GM12874 (cell line): ENCODE results near the gene IMP3.

Experiments used
- TF ChIP-seq, protein P1 (sequence below): IDR thresholded peaks from 2 replicates; pipeline ENCODE4 v1.5.1; 2011; ENCODE audit warnings: low read depth, mild to moderate bottlenecking, control low read depth, low read length, moderate library complexity; ENCODE audit not compliant: insufficient read depth

The IMP3 gene

DNA sequence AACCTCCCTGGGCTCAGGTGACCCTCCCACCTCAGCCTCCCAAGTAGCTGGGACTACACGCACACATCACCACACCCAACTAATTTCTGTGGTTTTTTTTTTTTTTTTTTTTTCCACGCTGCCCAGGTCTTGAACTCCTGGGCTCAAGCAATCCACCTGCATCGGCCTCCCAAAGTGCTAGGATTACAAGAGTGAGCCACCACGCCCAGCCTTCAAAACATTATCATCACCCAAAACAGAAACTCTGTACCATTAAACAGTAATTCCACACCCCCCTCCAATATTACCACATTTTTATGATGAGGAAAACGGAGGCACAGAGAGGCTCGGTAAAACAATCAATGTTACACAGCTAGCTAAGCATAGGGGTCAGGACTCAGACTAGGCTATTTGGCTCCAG lies 4.0 kb downstream of the IMP3 start:
- TF ChIP-seq, protein P1, sequence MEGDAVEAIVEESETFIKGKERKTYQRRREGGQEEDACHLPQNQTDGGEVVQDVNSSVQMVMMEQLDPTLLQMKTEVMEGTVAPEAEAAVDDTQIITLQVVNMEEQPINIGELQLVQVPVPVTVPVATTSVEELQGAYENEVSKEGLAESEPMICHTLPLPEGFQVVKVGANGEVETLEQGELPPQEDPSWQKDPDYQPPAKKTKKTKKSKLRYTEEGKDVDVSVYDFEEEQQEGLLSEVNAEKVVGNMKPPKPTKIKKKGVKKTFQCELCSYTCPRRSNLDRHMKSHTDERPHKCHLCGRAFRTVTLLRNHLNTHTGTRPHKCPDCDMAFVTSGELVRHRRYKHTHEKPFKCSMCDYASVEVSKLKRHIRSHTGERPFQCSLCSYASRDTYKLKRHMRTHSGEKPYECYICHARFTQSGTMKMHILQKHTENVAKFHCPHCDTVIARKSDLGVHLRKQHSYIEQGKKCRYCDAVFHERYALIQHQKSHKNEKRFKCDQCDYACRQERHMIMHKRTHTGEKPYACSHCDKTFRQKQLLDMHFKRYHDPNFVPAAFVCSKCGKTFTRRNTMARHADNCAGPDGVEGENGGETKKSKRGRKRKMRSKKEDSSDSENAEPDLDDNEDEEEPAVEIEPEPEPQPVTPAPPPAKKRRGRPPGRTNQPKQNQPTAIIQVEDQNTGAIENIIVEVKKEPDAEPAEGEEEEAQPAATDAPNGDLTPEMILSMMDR: no peak

DNA sequence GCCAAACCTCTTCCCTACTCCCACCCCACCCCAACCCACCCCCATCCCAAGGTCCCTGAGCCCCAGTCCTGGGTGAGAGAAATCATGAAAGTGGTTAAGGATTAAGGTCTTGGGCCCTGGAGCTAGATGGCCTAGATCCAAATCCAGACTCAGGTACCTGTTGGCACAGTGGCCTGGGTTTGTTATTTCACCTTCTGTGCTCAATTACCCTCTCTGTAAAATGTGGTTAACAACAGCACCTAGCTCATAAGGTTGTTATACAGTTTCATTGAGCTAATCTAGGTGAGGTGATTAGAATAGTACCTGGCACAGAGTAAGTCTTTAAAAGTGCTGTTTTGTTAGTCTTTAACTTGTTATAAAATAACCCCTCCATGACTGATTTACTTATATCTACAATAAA lies 8.1 kb downstream of the IMP3 start:
- TF ChIP-seq, protein P1: no peak

DNA sequence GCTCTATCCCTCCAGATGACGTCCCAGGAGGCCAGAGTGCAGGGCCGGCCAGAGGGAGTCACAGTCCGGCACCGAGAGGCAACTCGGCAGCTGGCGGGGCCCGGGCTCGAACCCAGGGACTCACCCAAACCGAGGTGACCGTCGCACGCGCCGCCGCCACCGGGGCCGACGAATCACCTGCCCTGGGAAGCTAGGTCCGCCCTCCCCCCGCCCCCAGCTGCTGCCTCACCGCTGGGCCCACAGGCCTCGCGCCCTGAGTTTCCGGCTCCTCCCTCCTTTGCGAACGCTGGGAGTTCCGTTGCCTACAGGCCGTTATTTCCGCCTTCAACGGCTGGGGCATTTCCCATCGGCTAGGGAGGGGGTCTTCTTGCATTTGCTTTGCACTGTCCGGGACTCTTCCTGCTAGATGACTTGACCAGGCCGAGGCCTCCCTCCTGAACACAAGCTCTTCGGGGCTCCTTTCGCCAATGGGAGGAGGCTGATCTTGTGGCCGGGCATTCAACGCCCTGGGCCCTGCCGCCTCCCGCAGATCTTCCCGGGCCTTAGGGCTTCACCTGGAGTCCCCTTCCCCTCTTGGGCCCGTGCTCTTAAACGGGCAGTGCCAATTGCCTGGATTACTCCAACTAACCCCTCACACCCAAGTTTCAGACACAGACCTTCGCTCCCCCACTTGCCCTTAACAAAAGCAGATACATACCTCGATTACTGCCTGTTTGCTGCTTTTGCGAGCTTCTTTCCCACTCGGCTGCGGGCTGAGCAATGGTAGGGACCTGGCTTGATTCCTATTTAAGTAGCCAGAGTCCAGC lies 14.3 kb downstream of the IMP3 start, which contains the start of gene SNUPN:
Gene SNUPN (minus strand): TSS at position 184 of the 806 bp plus-strand sequence. CDS start 4,674 bp downstream, outside the sequence.
- TF ChIP-seq, protein P1: no peak

DNA sequence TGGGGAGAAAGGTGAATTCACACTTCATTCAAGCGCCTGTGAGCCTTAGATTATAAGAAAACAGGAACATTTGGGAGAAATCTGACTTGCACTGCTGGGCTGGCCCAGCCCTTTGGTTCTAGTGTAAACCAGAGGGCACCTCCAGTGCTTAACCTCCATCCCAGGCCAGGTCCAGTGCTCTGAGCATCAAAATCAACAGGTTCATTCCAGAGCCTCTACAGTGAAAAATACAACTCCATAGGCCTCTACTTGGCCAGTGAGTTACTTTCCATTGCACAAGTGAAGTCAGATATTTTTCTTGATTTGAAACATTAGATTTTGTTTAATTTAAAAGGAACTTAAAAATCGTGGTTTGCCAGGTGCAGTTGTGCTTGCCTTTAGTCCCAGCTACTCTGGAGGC lies 17.5 kb downstream of the IMP3 start:
- TF ChIP-seq, protein P1: no peak

DNA sequence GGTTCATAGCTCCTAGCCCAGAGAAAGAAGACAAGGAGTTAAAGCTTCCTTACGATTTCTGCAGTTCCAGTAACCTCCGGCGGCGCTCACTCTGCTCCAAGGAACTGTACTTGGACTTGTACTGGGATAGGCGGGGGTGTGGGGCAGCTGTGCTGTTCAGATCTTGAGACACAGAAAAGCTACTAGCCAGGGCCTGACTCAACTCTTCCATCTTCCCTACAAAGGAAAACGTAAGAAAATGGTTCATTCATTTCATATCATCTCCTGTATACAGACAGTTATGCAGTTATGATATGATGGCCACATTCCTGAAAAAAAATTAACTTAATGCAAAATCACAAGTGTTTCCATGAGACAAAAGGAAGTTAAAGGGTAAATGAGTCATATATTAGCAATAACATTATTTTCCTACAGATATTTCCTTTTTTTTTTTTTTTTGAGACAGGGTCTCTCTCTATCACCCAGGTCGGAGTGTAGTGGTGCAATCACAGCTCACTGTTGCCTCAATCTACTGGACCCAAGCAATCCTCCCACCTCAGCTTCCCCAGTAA lies 19.1 kb downstream of the IMP3 start:
- TF ChIP-seq, protein P1: no peak

DNA sequence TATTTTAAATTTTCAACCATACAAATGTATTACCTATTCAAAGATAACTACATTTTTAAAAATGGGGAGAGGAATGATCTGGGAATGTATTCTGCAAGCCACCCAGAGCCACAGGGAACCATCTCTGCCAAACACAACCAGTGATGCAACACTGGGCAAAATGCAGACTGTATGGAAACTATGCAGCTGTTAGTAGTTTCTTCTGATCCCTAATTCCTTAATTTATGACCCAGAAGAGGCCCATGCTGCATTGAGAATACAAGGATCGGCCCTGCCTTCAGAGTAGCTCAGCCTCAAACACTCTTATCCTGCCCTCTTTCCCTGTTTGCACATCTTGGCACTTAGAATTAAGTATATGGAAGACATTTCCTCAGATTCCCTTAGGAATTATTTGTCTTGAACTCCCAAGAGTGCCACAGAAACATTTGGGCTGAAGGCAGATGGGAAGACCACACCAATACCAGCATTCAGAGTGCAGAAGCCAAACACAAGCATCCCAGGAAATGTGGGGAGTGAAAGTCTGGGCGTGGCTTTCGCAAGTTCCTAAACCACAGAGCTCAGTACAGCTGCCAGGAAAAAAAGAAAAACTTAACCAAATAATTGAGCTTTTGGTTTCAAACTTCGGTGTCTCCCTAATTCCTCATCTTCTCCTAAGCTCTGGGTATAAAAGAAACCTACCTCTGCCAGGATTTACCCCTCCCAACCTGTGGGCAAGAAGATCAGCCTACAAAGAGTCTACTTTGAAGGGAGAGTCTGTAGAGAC lies 19.8 kb downstream of the IMP3 start:
- TF ChIP-seq, protein P1: no peak

DNA sequence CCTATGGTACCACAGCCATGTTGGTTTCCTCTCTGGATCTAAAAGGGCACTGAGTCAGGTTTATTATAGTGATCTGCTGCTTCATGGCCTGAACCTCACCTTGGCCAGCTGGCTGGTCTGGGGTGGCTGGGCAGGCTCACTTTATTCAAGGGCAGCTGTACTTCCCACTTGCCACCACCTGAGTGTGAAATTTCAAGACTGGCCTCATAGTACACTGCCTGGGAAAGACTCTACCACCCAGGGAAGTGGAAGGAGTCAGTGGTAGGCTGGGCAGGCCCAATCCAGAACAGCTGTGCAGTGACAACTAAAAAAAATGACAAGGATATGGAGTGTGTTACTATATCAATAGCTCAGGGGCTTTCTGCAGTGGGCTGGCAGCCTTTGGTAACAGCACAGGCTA lies 23.3 kb downstream of the IMP3 start:
- TF ChIP-seq, protein P1: no peak
